ENCODE measurements around the gene CYP2U1. TPM values are rescaled to one million over a fixed set of nuclear protein-coding genes. Genes with fewer than 3 reads are reported as not detected.
"Not testable (repeated sequence)": the region's sequence is repeated elsewhere in the genome, so short reads cannot be mapped to it uniquely, and the experiment has no call there.

CYP2U1 gene
- total RNA-seq, 1 donor from 2014 or later = 11.6 TPM

- Mint-ChIP-seq H3K36me3 (ENCODE audit: low read depth) (no peaks in the 10 kb centered on the region), H3K27me3 (peaks cover 35% of the 10 kb centered on the region), H3K4me3 (no peak overlapping the region), H3K4me1 (no peaks in the 10 kb centered on the region), H3K9me3 (peaks cover 9% of the 10 kb centered on the region), H3K27ac (no peak overlapping the region)
- CTCF ChIA-PET = no interaction called here
- no peak for DNase-seq
- intact Hi-C loops (cut with micrococcal nuclease) = loop anchor here (5.0 kb wide), 1 partner anchor 863 kb away; the partner anchor contains the start of gene DKK2
- no peak for TF ChIP-seq CTCF (IDR thresholded peaks at IDR 0.05)
- no peak for ATAC-seq (ENCODE audit: low read depth)
- POLR2A ChIA-PET = no interaction called here
Measured at GRCh38 chr4:107900067-107900466, 31.3 kb upstream of the CYP2U1 start.

GRCh38 chr4:107900508-107900907, 30.8 kb upstream of the CYP2U1 start:
- H3K36me3 Mint-ChIP-seq (ENCODE audit: low read depth) = no peaks in the 10 kb centered on the region
- H3K9me3 Mint-ChIP-seq = peaks cover 9% of the 10 kb centered on the region
- H3K27ac Mint-ChIP-seq = no peak overlapping the region
- no peak for DNase-seq
- intact Hi-C loops (cut with micrococcal nuclease) = loop anchor here (5.0 kb wide), 1 partner anchor 863 kb away; the partner anchor contains the start of gene DKK2
- H3K4me1 Mint-ChIP-seq = no peaks in the 10 kb centered on the region
- no peak for ATAC-seq (ENCODE audit: low read depth)
- peaks cover 30% of the 10 kb centered on the region for H3K27me3 Mint-ChIP-seq
- TF ChIP-seq CTCF (IDR thresholded peaks at IDR 0.05) = no peak
- POLR2A ChIA-PET = no interaction called here
- no peak overlapping the region for H3K4me3 Mint-ChIP-seq
- CTCF ChIA-PET = interaction anchor here (1.0 kb wide), 1 partner anchor 142 kb away, joined by 3 read pairs; no protein-coding TSS in a partner anchor

GRCh38 chr4:107901213-107901934, 30.0 kb upstream of the CYP2U1 start:
- no peak overlapping the region for H3K27ac Mint-ChIP-seq
- no peak overlapping the region for H3K4me3 Mint-ChIP-seq
- TF ChIP-seq CTCF (IDR thresholded peaks at IDR 0.05) = no peak
- DNase-seq = no peak
- ChIA-PET POLR2A (no interaction called here), CTCF (interaction anchor here (1.0 kb wide), 1 partner anchor 143 kb away, joined by 3 read pairs; no protein-coding TSS in a partner anchor)
- ATAC-seq (ENCODE audit: low read depth) = no peak
- peaks cover 9% of the 10 kb centered on the region for H3K9me3 Mint-ChIP-seq
- intact Hi-C loops (cut with micrococcal nuclease) = loop anchor here (5.0 kb wide), 1 partner anchor 864 kb away; the partner anchor contains the start of gene DKK2
- peaks cover 26% of the 10 kb centered on the region for H3K27me3 Mint-ChIP-seq
- no peaks in the 10 kb centered on the region for H3K36me3 Mint-ChIP-seq (ENCODE audit: low read depth)
- H3K4me1 Mint-ChIP-seq = no peaks in the 10 kb centered on the region

GRCh38 chr4:107902715-107903114, 28.6 kb upstream of the CYP2U1 start:
- Mint-ChIP-seq H3K27me3 (peaks cover 24% of the 10 kb centered on the region), H3K4me1 (no peaks in the 10 kb centered on the region), H3K9me3 (peaks cover 9% of the 10 kb centered on the region), H3K36me3 (ENCODE audit: low read depth) (no peaks in the 10 kb centered on the region), H3K4me3 (no peak overlapping the region), H3K27ac (no peak overlapping the region)
- TF ChIP-seq CTCF (IDR thresholded peaks at IDR 0.05) = no peak
- ATAC-seq (ENCODE audit: low read depth) (no peak), DNase-seq (no peak)
- CTCF ChIA-PET = no interaction called here
- intact Hi-C loops (cut with micrococcal nuclease) = loop anchor here (5.0 kb wide), 1 partner anchor 865 kb away; the partner anchor contains the start of gene DKK2
- POLR2A ChIA-PET = no interaction called here

- H3K4me1 Mint-ChIP-seq; H3K4me3 Mint-ChIP-seq; DNase-seq; ATAC-seq (ENCODE audit: low read depth); H3K9me3 Mint-ChIP-seq; H3K27ac Mint-ChIP-seq; POLR2A ChIA-PET; CTCF ChIA-PET; intact Hi-C loops (cut with micrococcal nuclease); H3K36me3 Mint-ChIP-seq (ENCODE audit: low read depth): not testable (repeated sequence)
- peaks cover 23% of the 10 kb centered on the region for H3K27me3 Mint-ChIP-seq
Measured at GRCh38 chr4:107905082-107905481, 26.3 kb upstream of the CYP2U1 start.
